HG03432 (cell line): ENCODE results near the gene PITPNM1.
"Not testable (repeated sequence)": the region's sequence is repeated elsewhere in the genome, so short reads cannot be mapped to it uniquely, and the experiment has no call there.

Experiments
- ATAC-seq: cut with Tn5 transposase; IDR thresholded peaks from one replicate; pipeline ENCODE4 v1.9.1; 2021; ENCODE audit warnings: mild to moderate bottlenecking, moderate library complexity; ENCODE audit not compliant: unreplicated experiment

Gene PITPNM1

DNA sequence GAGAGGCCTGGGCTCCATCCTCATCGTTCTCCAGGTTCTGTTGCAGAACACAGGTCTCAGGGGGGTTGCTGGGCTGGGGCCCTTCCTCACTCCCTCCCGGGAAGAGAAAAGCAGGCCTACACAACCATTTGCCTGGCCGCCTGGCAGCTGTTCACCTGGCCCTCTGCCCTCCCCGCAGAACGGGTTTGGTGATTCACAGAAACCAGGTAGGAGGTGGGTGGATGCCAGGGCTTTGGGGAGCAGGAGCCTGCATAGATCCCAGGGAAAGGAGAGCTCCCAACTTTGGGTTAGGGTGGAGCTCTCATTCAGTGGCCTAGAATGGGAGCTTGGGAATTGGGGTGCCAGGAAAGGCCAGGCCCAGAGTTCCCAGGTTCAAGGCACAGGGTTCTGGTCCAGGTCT is 37.1 kb downstream of the PITPNM1 start:
- no peak for ATAC-seq

DNA sequence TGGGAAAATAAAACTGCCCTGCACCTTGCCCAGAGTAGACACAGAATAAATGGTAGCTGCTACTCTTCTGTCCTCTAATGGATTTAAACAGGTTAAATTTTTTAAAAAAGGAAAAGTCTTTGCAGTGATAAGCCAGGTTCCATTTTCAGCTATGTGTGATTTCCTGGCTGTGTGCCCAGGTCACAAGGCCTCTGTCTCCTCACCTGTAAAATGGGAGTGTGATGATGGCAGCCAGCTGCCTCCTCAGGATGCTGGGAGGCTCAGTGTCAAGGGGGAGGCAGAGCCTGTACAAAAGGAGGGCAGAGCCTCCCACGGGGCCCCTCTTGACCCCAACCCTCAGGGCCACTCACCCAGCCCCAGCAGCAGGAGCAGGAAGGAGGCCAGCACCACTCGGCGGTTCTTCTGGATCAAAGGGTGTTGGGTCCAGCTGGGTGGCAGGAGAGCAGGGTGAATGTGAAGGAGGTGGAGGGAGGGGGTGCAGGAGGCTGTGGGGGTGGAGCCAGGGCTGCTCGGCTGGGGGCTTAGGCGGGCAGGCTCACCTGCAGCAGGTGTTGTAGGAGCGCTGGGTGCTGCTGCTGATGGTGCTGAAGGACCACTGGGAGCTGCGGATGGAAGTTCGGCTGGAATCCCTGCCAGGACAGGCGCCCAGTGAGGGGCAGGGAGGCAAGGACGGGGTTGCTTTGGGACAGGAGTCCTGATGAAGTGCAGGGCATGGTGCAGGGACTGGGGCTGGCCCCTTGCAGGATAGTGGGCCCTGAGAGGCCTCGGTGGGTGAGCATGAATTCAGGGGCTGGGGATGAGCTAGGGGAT is 38.0 kb downstream of the PITPNM1 start:
- no peak for ATAC-seq

DNA sequence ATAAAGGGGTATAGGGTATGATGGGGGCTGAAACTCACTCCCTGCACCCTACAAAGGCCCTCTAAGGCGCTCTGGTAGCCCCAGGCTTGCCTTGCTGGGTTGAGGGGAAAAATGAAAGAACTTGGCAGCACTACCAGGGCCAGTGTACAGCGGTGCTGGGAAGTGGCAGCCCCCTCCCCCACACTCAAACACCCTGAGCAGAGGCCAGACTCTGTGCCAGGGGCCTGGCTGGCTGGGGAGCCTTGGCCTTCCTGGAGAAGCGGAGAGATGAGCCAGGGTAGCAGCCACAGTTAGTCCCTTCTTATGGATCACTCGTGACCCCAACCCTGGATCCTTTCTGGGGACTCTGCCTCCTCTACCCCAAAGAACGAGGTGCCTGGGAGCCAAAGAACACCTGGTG is 38.8 kb downstream of the PITPNM1 start:
- ATAC-seq, result no peak

- ATAC-seq, result not testable (repeated sequence)
These were observed 39.6 kb downstream of the PITPNM1 start for GRCh38 chr11:67465530-67465929.

DNA sequence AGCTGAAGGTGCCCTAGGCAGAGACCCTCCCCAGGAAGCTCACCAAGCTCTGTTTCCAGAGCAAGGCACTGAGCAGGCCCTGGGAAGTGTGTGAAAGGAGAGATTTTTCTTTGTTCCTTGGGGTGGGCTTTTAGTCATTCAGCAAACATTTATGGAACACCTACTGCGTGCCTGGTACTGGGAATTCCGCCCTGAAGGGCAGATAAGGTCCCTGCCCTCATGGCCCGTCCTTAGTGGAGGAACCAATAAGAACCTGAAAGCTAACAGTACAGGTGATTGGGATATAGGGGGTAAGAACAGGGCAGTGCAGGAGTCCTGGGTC is 40.0 kb downstream of the PITPNM1 start:
- ATAC-seq, result no peak

GRCh38 chr11:67464411-67465188 is 40.6 kb downstream of the PITPNM1 start:
- peak; percentile 50 for ATAC-seq

DNA sequence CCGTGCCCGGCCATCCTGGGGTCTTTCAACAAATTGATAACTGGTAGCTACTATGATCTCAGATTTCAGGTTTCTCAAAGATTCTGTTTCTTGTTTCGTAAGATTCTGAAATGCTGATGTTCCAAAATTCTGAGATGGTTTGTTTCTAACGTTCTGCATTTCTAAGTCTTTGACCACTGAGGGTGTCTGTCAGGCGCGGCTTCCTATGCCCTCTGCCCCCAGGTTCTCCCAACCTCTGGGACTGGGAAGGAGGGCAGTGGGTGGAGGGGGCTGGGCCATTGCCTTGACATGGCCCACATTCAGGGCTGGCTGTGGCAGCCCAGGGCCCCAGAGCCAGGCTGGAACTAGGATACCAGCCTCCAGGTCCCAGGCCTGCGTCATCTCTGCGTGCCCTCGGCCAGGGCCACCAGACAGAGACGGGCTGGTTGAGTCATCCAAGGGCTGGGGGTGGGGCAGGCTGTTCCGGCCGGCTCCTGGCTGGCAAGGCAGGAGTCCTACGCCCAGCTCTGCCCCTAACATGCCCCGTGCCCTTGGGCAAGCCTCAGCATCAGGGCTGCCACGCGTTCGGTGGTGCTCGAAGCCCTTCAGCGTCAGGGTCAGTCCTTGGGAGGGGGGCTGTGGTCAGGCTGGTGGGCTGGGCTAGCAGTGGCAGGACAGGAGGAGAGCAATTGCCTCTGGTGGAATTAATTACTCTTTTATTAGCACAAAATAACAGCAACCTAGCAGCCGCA is 41.3 kb downstream of the PITPNM1 start:
- no peak for ATAC-seq

GRCh38 chr11:67463186-67463585 is 42.0 kb downstream of the PITPNM1 start:
- ATAC-seq, result no peak

DNA sequence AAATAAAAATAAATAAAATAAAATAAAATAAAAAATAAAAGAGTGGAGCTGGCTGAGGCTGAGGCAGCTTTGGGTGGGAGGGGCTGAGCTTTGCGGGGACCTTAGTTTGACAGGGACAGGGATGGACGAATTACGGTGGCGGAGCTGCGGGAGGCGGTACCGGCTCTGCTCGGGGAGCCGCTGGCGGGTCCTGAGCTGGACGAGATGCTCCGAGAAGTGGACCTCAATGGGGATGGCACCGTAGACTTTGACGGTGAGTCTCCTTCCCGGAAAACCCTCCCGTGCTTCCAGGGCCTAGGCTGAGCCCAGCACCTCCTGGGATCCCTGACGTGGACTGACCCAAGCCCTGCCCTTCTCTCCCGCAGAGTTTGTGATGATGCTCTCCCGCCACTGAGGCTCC is 46.9 kb downstream of the PITPNM1 start:
- no peak for ATAC-seq

GRCh38 chr11:67457453-67457852 is 47.7 kb downstream of the PITPNM1 start:
- ATAC-seq, result no peak

DNA sequence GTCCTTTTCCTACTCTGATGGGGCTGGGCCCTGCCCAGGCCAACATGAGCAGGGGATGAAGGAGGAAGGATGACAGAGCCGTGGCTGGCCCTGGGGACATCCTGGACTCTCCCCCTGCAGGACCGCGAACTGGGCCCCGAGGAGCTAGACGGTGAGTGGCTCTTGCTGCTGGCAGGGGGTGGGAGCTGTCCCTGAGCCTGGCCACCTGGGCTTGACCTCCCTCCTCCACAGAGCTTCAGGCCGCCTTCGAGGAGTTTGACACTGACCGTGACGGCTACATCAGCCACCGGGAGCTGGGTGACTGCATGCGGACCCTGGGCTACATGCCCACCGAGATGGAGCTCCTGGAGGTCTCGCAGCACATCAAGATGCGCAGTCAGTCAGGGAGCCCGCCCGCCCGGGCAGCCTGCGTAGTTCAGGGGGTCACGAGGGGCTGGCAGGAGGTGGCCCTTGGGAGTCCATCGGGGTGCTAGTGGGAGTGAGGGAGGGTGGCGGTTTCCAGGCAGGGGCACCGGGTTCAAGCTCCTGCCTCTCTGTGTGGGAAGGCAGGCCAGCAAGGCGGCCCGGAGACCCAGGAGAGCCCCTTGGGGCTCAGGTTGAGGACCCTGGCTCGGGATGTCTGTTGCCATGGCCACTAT is 49.0 kb downstream of the PITPNM1 start:
- no peak for ATAC-seq

GRCh38 chr11:67455054-67455453 is 50.1 kb downstream of the PITPNM1 start, which contains the start of gene CABP4:
Gene CABP4, plus strand, starts transcription at chr11:67455354. Its CDS starts 70 bp downstream, at chr11:67455424.
- ATAC-seq, result no peak

- no peak for ATAC-seq
These were observed 51.1 kb downstream of the PITPNM1 start for GRCh38 chr11:67453816-67454732.

GRCh38 chr11:67452141-67452952 is 52.8 kb downstream of the PITPNM1 start, which contains the start of gene GPR152:
Gene GPR152, minus strand, starts transcription at chr11:67452729. Its CDS starts 5 bp downstream, at chr11:67452724.
- no peak for ATAC-seq

GRCh38 chr11:67451658-67451976 is 53.5 kb downstream of the PITPNM1 start:
- no peak for ATAC-seq

DNA sequence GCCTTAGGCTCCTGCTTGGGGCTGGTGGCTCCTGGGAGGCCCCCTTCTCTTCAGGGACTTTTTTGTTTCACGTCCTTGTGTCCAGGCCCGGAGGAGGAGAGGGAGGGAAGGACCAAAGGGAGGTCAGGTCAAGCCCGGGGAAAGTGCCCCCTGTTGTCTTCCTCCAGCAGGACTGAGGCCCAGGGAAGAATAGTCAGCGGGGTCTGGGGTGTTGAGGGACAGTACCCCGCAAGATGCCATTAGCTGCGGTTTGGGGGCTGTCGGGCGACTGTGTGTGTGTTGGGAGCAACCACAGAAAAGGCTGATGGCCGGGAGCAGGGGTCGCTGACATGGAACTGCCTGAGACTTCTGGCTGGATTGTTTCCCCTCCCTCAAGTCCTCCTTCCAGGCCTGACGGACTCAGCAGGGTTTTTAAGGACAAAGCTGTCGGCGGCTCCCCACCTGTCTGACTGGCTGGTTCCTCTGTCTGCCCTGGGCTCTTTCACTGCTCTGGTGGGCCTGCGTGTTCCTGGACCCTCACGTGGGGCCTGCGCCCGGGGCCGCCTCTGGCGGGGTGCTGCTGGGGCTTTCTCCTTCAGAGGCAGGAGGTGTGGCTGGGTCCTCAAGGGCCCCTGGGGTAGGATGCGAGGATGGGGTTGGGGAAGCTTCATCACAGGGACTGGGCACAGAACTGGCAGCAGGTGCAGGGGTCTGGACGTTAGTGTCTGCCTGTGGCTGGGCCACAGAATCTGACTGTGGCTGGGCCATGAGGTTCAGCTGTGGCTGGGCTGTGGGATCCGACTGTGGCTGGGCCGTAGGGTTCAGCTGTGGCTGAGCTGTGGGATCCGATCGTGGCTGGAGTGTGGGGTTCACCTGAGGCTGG is 54.1 kb downstream of the PITPNM1 start:
- ATAC-seq, result no peak

DNA sequence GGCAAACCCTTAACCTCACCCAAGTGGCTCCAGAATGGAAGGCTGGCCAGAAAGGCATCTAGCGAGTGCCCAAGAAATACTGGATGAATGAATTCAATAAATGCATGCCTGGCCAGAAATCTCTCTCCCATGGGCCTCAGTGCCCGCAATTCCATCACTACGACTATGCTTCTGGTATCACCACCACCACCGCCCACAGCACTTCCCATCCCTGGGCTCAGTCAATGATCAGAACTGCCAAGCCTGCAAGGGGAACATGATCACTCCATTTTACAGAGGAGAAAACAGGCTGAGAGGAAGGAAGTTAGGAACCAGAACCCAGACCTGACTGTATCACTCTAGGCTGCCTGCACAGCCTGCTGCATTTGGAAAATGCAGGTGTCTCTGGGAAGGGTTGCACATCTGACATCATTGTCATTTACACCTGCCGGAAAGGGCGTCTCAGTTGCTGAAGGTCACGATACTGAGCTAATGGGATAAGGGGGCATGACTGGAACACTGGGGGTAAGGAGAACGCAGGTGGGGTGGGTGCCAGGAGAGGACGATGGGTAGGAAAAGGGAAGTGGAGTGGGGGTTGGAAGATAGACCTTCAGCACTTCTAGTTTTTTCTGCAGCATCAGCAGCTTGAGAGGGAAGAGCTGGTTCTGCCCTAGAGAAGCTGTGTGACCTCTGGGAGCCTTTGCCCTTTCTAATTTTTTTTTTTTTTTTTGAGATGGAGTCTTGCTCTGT is 55.9 kb downstream of the PITPNM1 start:
- ATAC-seq, result no peak

DNA sequence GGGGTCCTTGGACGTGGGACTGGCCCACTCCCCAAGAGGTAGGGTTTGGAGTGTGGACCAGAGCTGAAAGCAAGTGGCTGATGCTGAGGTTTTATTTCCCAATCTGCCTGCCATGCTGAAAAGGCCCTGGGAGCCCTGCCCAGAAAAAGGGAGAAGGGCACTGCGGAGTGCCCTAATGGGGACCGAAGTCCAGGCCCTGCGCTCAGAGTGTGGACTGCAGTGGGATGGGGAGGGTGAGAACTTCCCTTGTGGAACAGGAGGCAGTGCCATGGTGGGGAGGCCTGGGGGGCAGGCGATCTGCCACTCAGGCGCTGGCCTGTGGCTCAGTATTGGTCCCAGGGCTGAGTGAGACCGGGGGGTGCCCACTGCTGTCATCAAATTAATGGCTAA is 56.9 kb downstream of the PITPNM1 start:
- ATAC-seq, result no peak
